ENCODE data around the gene NOC4L.
"Not testable (repeated sequence)": the region's sequence is repeated elsewhere in the genome, so short reads cannot be mapped to it uniquely, and the experiment has no call there.

The NOC4L gene

GRCh38 chr12:132144115-132144809 lies at the start of gene NOC4L, which contains the start of gene DDX51:
Gene NOC4L (plus strand): TSS chr12:132144457. CDS start chr12:132144489, 32 bp downstream.
Gene DDX51 (minus strand): TSS chr12:132144319. CDS start chr12:132144296, 23 bp downstream.
- Mint-ChIP-seq H3K4me1 (ENCODE audit: low read depth) (peaks cover 34% of the 10 kb centered on the region), H3K36me3 (ENCODE audit: low read depth) (peaks cover 70% of the 10 kb centered on the region), H3K9me3 (no peaks in the 10 kb centered on the region), H3K27me3 (no peaks in the 10 kb centered on the region), H3K27ac (peak within 1 kb of the TSS; percentile 97), H3K4me3 (peak within 1 kb of the TSS; percentile 93)
- DNase-seq, result peak; percentile 99

- no peak overlapping the region for H3K4me3 Mint-ChIP-seq
- DNase-seq, result no peak
- peaks cover 75% of the 10 kb centered on the region for H3K36me3 Mint-ChIP-seq (ENCODE audit: low read depth)
- H3K27ac Mint-ChIP-seq, result peak overlapping the region; percentile 7
- no peaks in the 10 kb centered on the region for H3K27me3 Mint-ChIP-seq
- H3K4me1 Mint-ChIP-seq (ENCODE audit: low read depth), result peaks cover 16% of the 10 kb centered on the region
- no peaks in the 10 kb centered on the region for H3K9me3 Mint-ChIP-seq
These were observed 48.5 kb upstream of the NOC4L start for GRCh38 chr12:132095520-132096409.

DNA sequence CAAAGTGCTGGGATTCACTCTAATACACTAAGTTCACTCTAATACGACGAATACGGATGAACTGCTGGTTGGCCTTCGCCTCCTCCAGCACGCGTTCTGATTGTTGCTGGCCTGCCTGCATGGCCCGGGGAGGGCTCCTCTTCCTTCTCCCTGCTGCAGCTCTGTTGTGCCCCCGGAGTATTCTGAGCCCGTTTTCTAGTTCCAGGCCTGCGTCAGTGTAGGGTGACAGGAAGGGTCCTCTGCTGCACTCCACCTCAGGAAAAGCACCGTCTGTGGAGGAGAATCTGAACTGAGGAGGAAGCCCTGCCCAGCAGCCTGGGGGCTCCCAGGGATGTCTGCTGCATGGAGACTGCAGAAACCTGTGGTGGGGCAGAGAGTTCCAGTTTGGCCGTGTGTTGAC lies 44.5 kb upstream of the NOC4L start:
- peak overlapping the region; percentile 35 for H3K27ac Mint-ChIP-seq
- H3K27me3 Mint-ChIP-seq, result no peaks in the 10 kb centered on the region
- H3K4me1 Mint-ChIP-seq (ENCODE audit: low read depth), result peaks cover 10% of the 10 kb centered on the region
- no peaks in the 10 kb centered on the region for H3K9me3 Mint-ChIP-seq
- peaks cover 63% of the 10 kb centered on the region for H3K36me3 Mint-ChIP-seq (ENCODE audit: low read depth)
- no peak for DNase-seq
- H3K4me3 Mint-ChIP-seq, result no peak overlapping the region

- H3K36me3 Mint-ChIP-seq (ENCODE audit: low read depth), result peaks cover 65% of the 10 kb centered on the region
These were observed 43.8 kb upstream of the NOC4L start for GRCh38 chr12:132100306-132101065.

GRCh38 chr12:132102297-132102696 lies 42.0 kb upstream of the NOC4L start:
- no peak overlapping the region for H3K27ac Mint-ChIP-seq
- no peak for DNase-seq
- peaks cover 61% of the 10 kb centered on the region for H3K36me3 Mint-ChIP-seq (ENCODE audit: low read depth)
- no peaks in the 10 kb centered on the region for H3K27me3 Mint-ChIP-seq
- no peaks in the 10 kb centered on the region for H3K4me1 Mint-ChIP-seq (ENCODE audit: low read depth)
- no peaks in the 10 kb centered on the region for H3K9me3 Mint-ChIP-seq
- no peak overlapping the region for H3K4me3 Mint-ChIP-seq

More at GRCh38 chr12:132100306-132101065, 43.8 kb upstream of the NOC4L start:
- no peak overlapping the region for H3K4me3 Mint-ChIP-seq
- no peak for DNase-seq
- H3K27ac Mint-ChIP-seq, result no peak overlapping the region
- H3K9me3 Mint-ChIP-seq, result no peaks in the 10 kb centered on the region
- peaks cover 9% of the 10 kb centered on the region for H3K4me1 Mint-ChIP-seq (ENCODE audit: low read depth)
- H3K27me3 Mint-ChIP-seq, result no peaks in the 10 kb centered on the region

- H3K4me1 Mint-ChIP-seq (ENCODE audit: low read depth); H3K9me3 Mint-ChIP-seq; DNase-seq; H3K4me3 Mint-ChIP-seq; H3K27me3 Mint-ChIP-seq; H3K27ac Mint-ChIP-seq: not testable (repeated sequence)
- peaks cover 59% of the 10 kb centered on the region for H3K36me3 Mint-ChIP-seq (ENCODE audit: low read depth)
These were observed 41.2 kb upstream of the NOC4L start for GRCh38 chr12:132103072-132103471.

- peaks cover 59% of the 10 kb centered on the region for H3K36me3 Mint-ChIP-seq (ENCODE audit: low read depth)
These were observed 40.5 kb upstream of the NOC4L start for GRCh38 chr12:132103542-132104308.

DNA sequence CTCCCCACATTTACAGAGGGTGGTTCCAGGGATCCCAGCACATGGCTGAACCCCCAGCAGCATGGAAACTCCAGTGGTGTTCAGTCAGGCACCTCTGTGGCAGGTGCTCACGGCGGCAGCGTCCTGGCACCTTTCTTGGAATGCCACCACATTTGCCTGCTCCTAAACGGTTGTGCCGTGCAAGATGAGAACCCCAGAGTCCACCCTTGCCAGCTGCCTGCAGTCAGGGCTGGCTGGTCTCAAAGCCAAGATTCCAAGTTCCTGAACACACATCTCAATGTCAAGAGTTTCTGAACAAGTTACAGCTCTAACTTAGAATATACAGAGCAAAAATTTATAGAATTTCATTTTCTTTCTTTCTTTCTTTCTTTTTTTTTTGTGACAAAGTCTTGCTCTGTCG lies 38.8 kb upstream of the NOC4L start:
- H3K27me3 Mint-ChIP-seq, result no peaks in the 10 kb centered on the region
- peak; percentile 5 for DNase-seq
- H3K9me3 Mint-ChIP-seq, result no peaks in the 10 kb centered on the region
- H3K27ac Mint-ChIP-seq, result no peak overlapping the region
- H3K4me1 Mint-ChIP-seq (ENCODE audit: low read depth), result no peaks in the 10 kb centered on the region
- peaks cover 60% of the 10 kb centered on the region for H3K36me3 Mint-ChIP-seq (ENCODE audit: low read depth)
- no peak overlapping the region for H3K4me3 Mint-ChIP-seq

More at GRCh38 chr12:132103542-132104308, 40.5 kb upstream of the NOC4L start:
- Mint-ChIP-seq H3K4me3 (no peak overlapping the region), H3K9me3 (no peaks in the 10 kb centered on the region), H3K27ac (no peak overlapping the region), H3K4me1 (ENCODE audit: low read depth) (no peaks in the 10 kb centered on the region), H3K27me3 (no peaks in the 10 kb centered on the region)
- DNase-seq, result no peak

DNA sequence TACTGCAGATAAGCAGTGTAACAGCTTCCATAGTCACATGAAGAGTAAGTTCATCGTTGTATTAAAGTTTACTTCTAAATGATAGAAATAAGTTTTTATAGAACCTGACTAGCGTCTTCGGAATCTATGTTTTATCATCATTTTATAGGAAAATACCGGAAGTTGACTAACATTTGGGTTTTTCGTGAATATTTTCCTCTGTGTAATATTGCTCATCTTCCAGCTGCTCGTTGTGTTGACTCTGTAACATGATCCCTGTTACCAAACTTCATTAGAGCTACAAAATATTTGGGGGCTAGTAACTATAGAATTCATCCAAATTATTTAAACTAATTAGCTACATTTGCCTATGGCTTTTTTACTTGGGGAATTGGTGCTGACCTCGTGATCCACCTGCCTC lies 37.3 kb upstream of the NOC4L start:
- Mint-ChIP-seq H3K27me3 (no peaks in the 10 kb centered on the region), H3K36me3 (ENCODE audit: low read depth) (peaks cover 59% of the 10 kb centered on the region), H3K4me3 (no peak overlapping the region), H3K9me3 (no peaks in the 10 kb centered on the region), H3K4me1 (ENCODE audit: low read depth) (no peaks in the 10 kb centered on the region), H3K27ac (no peak overlapping the region)
- DNase-seq, result no peak

GRCh38 chr12:132108211-132108832 lies 35.9 kb upstream of the NOC4L start:
- H3K36me3 Mint-ChIP-seq (ENCODE audit: low read depth), result peaks cover 69% of the 10 kb centered on the region
- no peaks in the 10 kb centered on the region for H3K27me3 Mint-ChIP-seq
- H3K9me3 Mint-ChIP-seq, result no peaks in the 10 kb centered on the region
- H3K4me3 Mint-ChIP-seq, result no peak overlapping the region
- no peaks in the 10 kb centered on the region for H3K4me1 Mint-ChIP-seq (ENCODE audit: low read depth)
- DNase-seq, result peak; percentile 9
- H3K27ac Mint-ChIP-seq, result no peak overlapping the region

GRCh38 chr12:132109741-132110140 lies 34.5 kb upstream of the NOC4L start:
- Mint-ChIP-seq H3K27me3 (no peaks in the 10 kb centered on the region), H3K4me3 (no peak overlapping the region), H3K4me1 (ENCODE audit: low read depth) (no peaks in the 10 kb centered on the region), H3K27ac (no peak overlapping the region), H3K36me3 (ENCODE audit: low read depth) (peaks cover 84% of the 10 kb centered on the region), H3K9me3 (no peaks in the 10 kb centered on the region)
- peak; percentile 12 for DNase-seq

DNA sequence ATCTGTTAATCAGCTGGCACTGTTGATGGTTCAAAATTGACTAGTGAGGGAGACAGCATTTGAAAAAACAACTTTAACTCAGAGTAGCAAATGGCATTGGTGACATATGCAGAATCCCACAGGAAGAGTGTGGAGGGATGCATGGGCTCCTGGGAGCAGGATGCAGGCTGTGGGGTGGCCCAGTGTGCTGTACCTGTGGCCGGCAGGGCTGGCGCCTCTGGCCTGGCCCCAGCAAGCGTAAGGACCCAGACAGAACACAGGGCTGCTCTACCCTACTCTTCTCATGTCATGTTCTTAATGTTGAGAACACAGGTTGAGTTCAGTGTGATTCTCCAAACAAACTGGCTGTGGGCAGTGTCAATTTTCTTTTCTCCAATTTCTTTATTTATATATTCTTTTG lies 33.6 kb upstream of the NOC4L start:
- H3K36me3 Mint-ChIP-seq (ENCODE audit: low read depth), result peaks cover 85% of the 10 kb centered on the region
- H3K27ac Mint-ChIP-seq, result no peak overlapping the region
- peaks cover 2% of the 10 kb centered on the region for H3K4me1 Mint-ChIP-seq (ENCODE audit: low read depth)
- no peak for DNase-seq
- no peak overlapping the region for H3K4me3 Mint-ChIP-seq
- no peaks in the 10 kb centered on the region for H3K27me3 Mint-ChIP-seq
- H3K9me3 Mint-ChIP-seq, result no peaks in the 10 kb centered on the region

GRCh38 chr12:132111654-132112304 lies 32.5 kb upstream of the NOC4L start:
- Mint-ChIP-seq H3K27ac (peak overlapping the region; percentile 22), H3K4me3 (no peak overlapping the region), H3K36me3 (ENCODE audit: low read depth) (peaks cover 88% of the 10 kb centered on the region), H3K27me3 (no peaks in the 10 kb centered on the region), H3K9me3 (no peaks in the 10 kb centered on the region), H3K4me1 (ENCODE audit: low read depth) (peaks cover 2% of the 10 kb centered on the region)
- no peak for DNase-seq
